Dendritic cell treated with granulocyte-macrophage colony-stimulating factor and Interleukin-4, amounts not matched to agents 40 ng/mL and 50 ng/mL, for 4 days (primary cell): ENCODE measurements around the gene KIRREL1.

ENCODE experiments used
- H3K27ac Mint-ChIP-seq: one replicate; pipeline ENCODE4 v1.8.0; 2022; ENCODE audit warnings: mild to moderate bottlenecking, mixed read lengths
- H3K27me3 Mint-ChIP-seq: one replicate; pipeline ENCODE4 v1.8.0; 2022; ENCODE audit warnings: mild to moderate bottlenecking, mixed read lengths
- H3K36me3 Mint-ChIP-seq: one replicate; pipeline ENCODE4 v1.8.0; 2022; ENCODE audit warnings: low read depth, mixed read lengths
- H3K4me1 Mint-ChIP-seq: one replicate; pipeline ENCODE4 v1.8.0; 2022; ENCODE audit warnings: low read depth, mixed read lengths
- H3K4me3 Mint-ChIP-seq: one replicate; pipeline ENCODE4 v1.8.0; 2022; ENCODE audit warnings: mild to moderate bottlenecking, moderate library complexity, mixed read lengths
- H3K9me3 Mint-ChIP-seq: one replicate; pipeline ENCODE4 v1.8.0; 2022; ENCODE audit warnings: mixed read lengths
- intact Hi-C: fragments of 100-400 bp; cut with micrococcal nuclease; formaldehyde crosslinking; loops from one replicate; pipeline ENCODE4 v1.15.0; 2022

Gene KIRREL1

GRCh38 chr1:157993147-157993917, at the start of gene KIRREL1:
TSS of gene KIRREL1 (plus strand) at chr1:157993645. CDS start at chr1:157993677, 32 bp downstream.
- Mint-ChIP-seq H3K9me3 (no peaks in the 10 kb centered on the region), H3K27ac (no peak within 1 kb of the TSS), H3K27me3 (peaks cover 63% of the 10 kb centered on the region), H3K4me3 (peak within 1 kb of the TSS; percentile 80), H3K4me1 (peaks cover 9% of the 10 kb centered on the region), H3K36me3 (no peaks in the 10 kb centered on the region)
- intact Hi-C loops: loop anchor here (10.0 kb wide), 1 partner anchor 131 kb away; a partner anchor contains a TSS

- no peaks in the 10 kb centered on the region for H3K9me3 Mint-ChIP-seq
- H3K27me3 Mint-ChIP-seq: peaks cover 6% of the 10 kb centered on the region
- no peaks in the 10 kb centered on the region for H3K36me3 Mint-ChIP-seq
- no peak overlapping the region for H3K4me3 Mint-ChIP-seq
- intact Hi-C loops: loop anchor here (5.0 kb wide), 1 partner anchor 362 kb away; no protein-coding TSS in a partner anchor
- H3K27ac Mint-ChIP-seq: peak overlapping the region; percentile 71
- peaks cover 61% of the 10 kb centered on the region for H3K4me1 Mint-ChIP-seq
These were observed 48.7 kb upstream of the KIRREL1 start for GRCh38 chr1:157944663-157945280.

DNA sequence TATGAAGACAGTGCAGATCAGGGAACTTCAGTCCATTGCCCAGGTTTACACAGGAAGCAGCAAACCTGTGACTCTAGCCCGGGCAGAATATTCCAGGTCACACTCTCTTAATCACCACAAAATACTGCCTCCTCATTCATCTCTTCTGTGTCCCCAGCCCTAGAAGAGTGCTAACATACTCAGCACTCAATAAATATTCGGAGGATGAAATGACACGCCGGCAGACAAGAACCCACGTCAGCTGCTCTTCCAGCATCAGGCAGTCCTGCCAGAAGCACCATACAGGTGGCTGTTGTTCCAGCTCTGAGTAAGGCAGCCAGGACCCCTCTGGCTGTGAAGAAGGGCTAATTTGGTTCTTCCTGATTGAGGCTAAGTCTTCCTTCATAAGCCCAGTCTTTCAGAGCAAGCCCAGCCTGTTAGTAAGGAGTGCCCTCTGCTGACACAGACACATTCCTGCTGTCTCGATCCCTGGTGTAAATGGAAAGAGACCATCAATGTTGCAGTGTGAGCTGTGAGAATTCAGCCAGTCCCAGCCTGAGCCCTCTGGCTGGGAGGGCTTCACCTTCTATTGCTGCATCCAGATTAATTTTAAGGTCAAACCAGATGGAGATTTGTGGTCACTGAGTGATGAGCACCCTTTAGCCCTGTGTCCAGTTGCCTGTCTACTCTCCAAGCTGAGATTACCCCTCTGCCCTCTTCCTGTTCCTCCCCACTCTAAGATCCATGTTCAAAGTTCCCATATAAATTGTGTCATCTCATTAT, 45.0 kb upstream of the KIRREL1 start:
- peaks cover 56% of the 10 kb centered on the region for H3K4me1 Mint-ChIP-seq
- intact Hi-C loops: loop anchor here (1.0 to 5.0 kb wide), 2 partner anchors 70 to 366 kb away; no protein-coding TSS in a partner anchor

GRCh38 chr1:157949074-157949354, 44.4 kb upstream of the KIRREL1 start:
- Mint-ChIP-seq H3K27ac (no peak overlapping the region), H3K4me1 (peaks cover 51% of the 10 kb centered on the region), H3K36me3 (no peaks in the 10 kb centered on the region), H3K9me3 (no peaks in the 10 kb centered on the region), H3K27me3 (peaks cover 22% of the 10 kb centered on the region), H3K4me3 (no peak overlapping the region)
- intact Hi-C loops: loop anchor here (5.0 kb wide), 1 partner anchor 367 kb away; no protein-coding TSS in a partner anchor

More for the DNA sequence above, 45.0 kb upstream of the KIRREL1 start:
- H3K36me3 Mint-ChIP-seq: no peaks in the 10 kb centered on the region
- H3K27me3 Mint-ChIP-seq: peaks cover 22% of the 10 kb centered on the region
- no peak overlapping the region for H3K4me3 Mint-ChIP-seq
- no peak overlapping the region for H3K27ac Mint-ChIP-seq
- H3K9me3 Mint-ChIP-seq: no peaks in the 10 kb centered on the region

DNA sequence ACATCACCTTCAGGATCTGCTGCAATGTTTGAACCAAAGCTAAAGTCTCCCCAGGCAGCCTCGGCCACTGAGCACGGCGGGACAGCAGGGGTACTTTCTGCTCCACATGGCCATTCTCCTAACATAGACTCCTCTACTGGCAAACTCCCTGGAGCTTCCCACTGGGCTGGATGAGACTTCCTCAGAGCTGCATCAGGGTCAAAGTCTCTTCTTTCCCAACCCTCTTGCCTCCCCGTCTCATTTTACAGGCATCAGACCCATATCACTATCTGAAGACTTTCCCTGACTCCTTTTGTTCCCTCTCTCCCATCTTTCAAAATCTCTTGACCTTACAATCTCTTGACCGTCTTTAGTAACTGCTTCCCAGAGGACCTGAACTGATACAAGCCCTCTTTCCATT, 42.2 kb upstream of the KIRREL1 start:
- Mint-ChIP-seq H3K36me3 (no peaks in the 10 kb centered on the region), H3K27me3 (peaks cover 22% of the 10 kb centered on the region), H3K4me1 (peaks cover 53% of the 10 kb centered on the region), H3K9me3 (no peaks in the 10 kb centered on the region), H3K4me3 (no peak overlapping the region), H3K27ac (no peak overlapping the region)
- intact Hi-C loops: no loop called here

GRCh38 chr1:157952601-157953000, 40.8 kb upstream of the KIRREL1 start:
- Mint-ChIP-seq H3K27ac (no peak overlapping the region), H3K27me3 (peaks cover 22% of the 10 kb centered on the region), H3K4me3 (no peak overlapping the region), H3K4me1 (peaks cover 63% of the 10 kb centered on the region), H3K9me3 (no peaks in the 10 kb centered on the region), H3K36me3 (no peaks in the 10 kb centered on the region)
- intact Hi-C loops: no loop called here

DNA sequence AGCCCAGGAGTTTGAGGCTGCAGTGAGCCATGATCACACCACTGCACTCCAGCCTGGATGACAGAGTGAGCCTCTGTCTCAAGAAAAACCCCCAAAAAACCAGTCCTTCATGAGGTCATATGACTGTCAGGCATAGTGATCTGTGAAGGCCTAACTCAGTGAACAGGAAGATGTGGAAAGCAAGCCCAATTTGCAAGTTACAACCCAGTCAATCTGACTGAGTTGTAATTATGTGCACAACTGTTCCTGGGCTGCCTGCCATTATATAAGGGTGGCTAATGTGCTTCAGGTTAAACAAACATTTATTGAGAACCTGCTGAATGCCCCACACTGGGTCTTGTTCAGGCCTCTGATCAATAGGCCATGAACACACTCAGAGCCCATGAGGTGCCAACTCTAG, 38.2 kb upstream of the KIRREL1 start:
- Mint-ChIP-seq H3K4me3 (no peak overlapping the region), H3K27ac (peak overlapping the region; percentile 8), H3K27me3 (peaks cover 28% of the 10 kb centered on the region), H3K4me1 (peaks cover 52% of the 10 kb centered on the region), H3K36me3 (no peaks in the 10 kb centered on the region), H3K9me3 (no peaks in the 10 kb centered on the region)
- intact Hi-C loops: no loop called here

DNA sequence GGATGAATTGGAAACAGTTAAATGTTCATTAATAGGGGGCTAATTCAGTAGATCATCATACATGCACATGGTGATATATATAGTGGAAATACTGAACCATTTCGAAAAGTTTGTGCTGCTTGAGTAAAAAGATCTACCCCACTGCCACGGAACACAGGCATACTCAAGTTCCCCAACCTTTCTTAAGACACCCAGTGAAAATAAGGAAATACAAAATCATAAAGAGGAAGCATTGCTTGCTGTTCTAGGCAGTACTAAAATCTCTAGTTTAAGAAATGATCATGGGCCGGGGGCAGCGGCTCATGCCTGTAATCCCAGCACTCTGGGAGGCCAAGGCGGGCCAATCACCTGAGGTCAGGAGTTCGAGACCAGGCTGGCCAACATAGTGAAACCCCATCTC, 37.6 kb upstream of the KIRREL1 start:
- peak overlapping the region; percentile 11 for H3K4me3 Mint-ChIP-seq

GRCh38 chr1:157956732-157957131, 36.7 kb upstream of the KIRREL1 start:
- H3K27me3 Mint-ChIP-seq: peaks cover 27% of the 10 kb centered on the region
- H3K36me3 Mint-ChIP-seq: no peaks in the 10 kb centered on the region
- H3K9me3 Mint-ChIP-seq: no peaks in the 10 kb centered on the region
- H3K27ac Mint-ChIP-seq: peak overlapping the region; percentile 84
- H3K4me3 Mint-ChIP-seq: no peak overlapping the region
- H3K4me1 Mint-ChIP-seq: peaks cover 47% of the 10 kb centered on the region
- intact Hi-C loops: no loop called here

More for the DNA sequence above, 37.6 kb upstream of the KIRREL1 start:
- H3K9me3 Mint-ChIP-seq: no peaks in the 10 kb centered on the region
- peak overlapping the region; percentile 84 for H3K27ac Mint-ChIP-seq
- peaks cover 28% of the 10 kb centered on the region for H3K27me3 Mint-ChIP-seq
- peaks cover 52% of the 10 kb centered on the region for H3K4me1 Mint-ChIP-seq
- no peaks in the 10 kb centered on the region for H3K36me3 Mint-ChIP-seq
- intact Hi-C loops: no loop called here

DNA sequence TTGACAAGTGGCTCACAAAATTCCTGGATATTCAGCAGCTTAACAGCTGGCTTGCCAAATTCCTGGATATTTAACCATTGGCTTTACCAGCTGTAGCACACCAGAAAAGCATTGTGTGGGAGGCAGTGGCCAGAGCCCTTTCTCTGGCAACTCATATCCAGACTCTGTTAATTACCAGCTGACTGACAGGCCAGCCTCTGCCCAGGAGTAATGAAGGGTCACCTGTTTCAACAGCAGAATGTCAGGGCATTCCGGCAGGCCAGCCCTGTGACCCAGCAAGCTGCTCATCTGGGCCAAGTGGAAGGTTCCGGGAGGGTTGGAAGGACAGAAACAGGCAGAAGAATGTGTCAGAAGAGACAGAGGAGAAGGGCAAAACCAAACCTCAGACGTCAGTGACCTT, 35.2 kb upstream of the KIRREL1 start:
- Mint-ChIP-seq H3K9me3 (no peaks in the 10 kb centered on the region), H3K4me3 (no peak overlapping the region), H3K27ac (no peak overlapping the region), H3K36me3 (no peaks in the 10 kb centered on the region), H3K27me3 (peaks cover 40% of the 10 kb centered on the region), H3K4me1 (peaks cover 47% of the 10 kb centered on the region)
- intact Hi-C loops: no loop called here

- no peaks in the 10 kb centered on the region for H3K9me3 Mint-ChIP-seq
- H3K4me3 Mint-ChIP-seq: no peak overlapping the region
- intact Hi-C loops: no loop called here
- H3K27me3 Mint-ChIP-seq: peaks cover 41% of the 10 kb centered on the region
- H3K4me1 Mint-ChIP-seq: peaks cover 45% of the 10 kb centered on the region
- H3K27ac Mint-ChIP-seq: no peak overlapping the region
- H3K36me3 Mint-ChIP-seq: no peaks in the 10 kb centered on the region
These were observed 33.7 kb upstream of the KIRREL1 start for GRCh38 chr1:157959750-157960149.

- intact Hi-C loops: no loop called here
- Mint-ChIP-seq H3K4me1 (peaks cover 35% of the 10 kb centered on the region), H3K27me3 (peaks cover 41% of the 10 kb centered on the region), H3K27ac (no peak overlapping the region), H3K36me3 (no peaks in the 10 kb centered on the region), H3K9me3 (no peaks in the 10 kb centered on the region), H3K4me3 (no peak overlapping the region)
These were observed 32.7 kb upstream of the KIRREL1 start for GRCh38 chr1:157960773-157961172.

- H3K27ac Mint-ChIP-seq: peak overlapping the region; percentile 9
- H3K36me3 Mint-ChIP-seq: no peaks in the 10 kb centered on the region
- no peak overlapping the region for H3K4me3 Mint-ChIP-seq
- H3K9me3 Mint-ChIP-seq: no peaks in the 10 kb centered on the region
- H3K4me1 Mint-ChIP-seq: peaks cover 22% of the 10 kb centered on the region
- H3K27me3 Mint-ChIP-seq: peaks cover 41% of the 10 kb centered on the region
- intact Hi-C loops: loop anchor here (2.0 kb wide), 1 partner anchor 75 kb away; no protein-coding TSS in a partner anchor
These were observed 31.4 kb upstream of the KIRREL1 start for GRCh38 chr1:157961805-157962762.
